ENCODE measurements around the gene MAPK9. TPM values are rescaled to one million over a fixed set of nuclear protein-coding genes. Genes with fewer than 3 reads are reported as not detected.

Gene MAPK9
- total RNA-seq, 6 donors from 2014 or later, result 20.8 to 58.5 (median 33.4) TPM

DNA sequence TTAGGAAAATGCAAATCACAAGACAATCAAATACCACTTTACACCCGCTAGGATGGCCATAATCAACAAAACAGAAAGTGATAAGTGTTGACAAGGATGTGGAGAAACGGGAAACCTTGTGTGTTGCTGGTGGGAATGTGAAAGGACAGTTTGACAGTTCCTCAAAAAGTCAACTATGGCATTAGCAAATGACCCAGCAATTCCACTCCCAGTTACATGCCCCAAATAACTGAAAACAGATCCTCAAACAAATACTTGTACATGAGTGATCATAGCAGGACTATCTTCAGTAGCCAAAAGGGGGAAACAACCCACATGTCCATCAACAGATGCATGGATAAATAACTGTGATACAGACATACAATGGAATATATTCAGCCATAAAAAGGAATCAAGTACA is 104.1 kb downstream of the MAPK9 start:
- Histone ChIP-seq H3K4me3 (no peak overlapping the region), H3K4me1 (no peaks in the 10 kb centered on the region), H3K9me3 (peaks cover 0 to 13% (median 4%) of the 10 kb centered on the region in 4 donors), H3K27ac (no peak overlapping the region), H3K27me3 (no peaks in the 10 kb centered on the region), H3K36me3 (no peaks in the 10 kb centered on the region)
- DNase-seq (no peak), ATAC-seq (ENCODE audit: low FRiP score in 2 of 2) (no peak)
- 78 to 79% methylated on average over 2 of the region's 2 CpGs for WGBS, 2 donors
- TF ChIP-seq, protein P1, sequence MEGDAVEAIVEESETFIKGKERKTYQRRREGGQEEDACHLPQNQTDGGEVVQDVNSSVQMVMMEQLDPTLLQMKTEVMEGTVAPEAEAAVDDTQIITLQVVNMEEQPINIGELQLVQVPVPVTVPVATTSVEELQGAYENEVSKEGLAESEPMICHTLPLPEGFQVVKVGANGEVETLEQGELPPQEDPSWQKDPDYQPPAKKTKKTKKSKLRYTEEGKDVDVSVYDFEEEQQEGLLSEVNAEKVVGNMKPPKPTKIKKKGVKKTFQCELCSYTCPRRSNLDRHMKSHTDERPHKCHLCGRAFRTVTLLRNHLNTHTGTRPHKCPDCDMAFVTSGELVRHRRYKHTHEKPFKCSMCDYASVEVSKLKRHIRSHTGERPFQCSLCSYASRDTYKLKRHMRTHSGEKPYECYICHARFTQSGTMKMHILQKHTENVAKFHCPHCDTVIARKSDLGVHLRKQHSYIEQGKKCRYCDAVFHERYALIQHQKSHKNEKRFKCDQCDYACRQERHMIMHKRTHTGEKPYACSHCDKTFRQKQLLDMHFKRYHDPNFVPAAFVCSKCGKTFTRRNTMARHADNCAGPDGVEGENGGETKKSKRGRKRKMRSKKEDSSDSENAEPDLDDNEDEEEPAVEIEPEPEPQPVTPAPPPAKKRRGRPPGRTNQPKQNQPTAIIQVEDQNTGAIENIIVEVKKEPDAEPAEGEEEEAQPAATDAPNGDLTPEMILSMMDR (IDR thresholded peaks at IDR 0.05), result no peak
- TF ChIP-seq POLR2A (IDR thresholded peaks at IDR 0.05) (no peak), EP300 (IDR thresholded peaks at IDR 0.05) (no peak), POLR2AphosphoS5 (IDR thresholded peaks at IDR 0.05) (no peak)

Other genes starting within 250 kb of the MAPK9 start
- gene RNF130, start 220.3 kb downstream of the MAPK9 start, total RNA-seq, result 100 to 1,000 TPM in 3 of 6 donors, 10 to 100 TPM in 3; 54.5 to 137 (median 98.2) TPM
- not detected for gene RASGEF1C, start 82.9 kb downstream of the MAPK9 start, total RNA-seq
- gene GFPT2, start 61.3 kb upstream of the MAPK9 start, total RNA-seq, result 10 to 100 TPM in 4 of 6 donors, 1 to 10 TPM in 2; 6.8 to 35.4 (median 18.0) TPM
- 10 to 100 TPM in 5 of 6 donors, 1 to 10 TPM in 1; 9.7 to 27.8 (median 18.2) TPM for gene CNOT6, start 202.3 kb upstream of the MAPK9 start, total RNA-seq